HepG2 (cell line): Measurements from ENCODE around the gene OR4C3. TPM values are rescaled to one million over a fixed set of nuclear protein-coding genes. Genes with fewer than 3 reads are reported as not detected.
"Not testable (repeated sequence)": the region's sequence is repeated elsewhere in the genome, so short reads cannot be mapped to it uniquely, and the experiment has no call there.

ENCODE experiments used
- ATAC-seq: fragments of 200-7000 bp; cut with Tn5 transposase; 3 replicates; pipeline ENCODE4 v1.9.1; 2020; ENCODE audit warnings: mild to moderate bottlenecking, moderate library complexity
- Bru-seq: library from RNA; stranded (reverse); fragments of 400-500 nt; gene quantifications from one replicate; lab custom pipeline; 2021; lab: Mats Ljungman, UMichigan
- BruChase-seq, 2 experiments: library from RNA; stranded (reverse); fragments of 400-500 nt; gene quantifications; one replicate each; lab custom pipeline; 2021; lab: Mats Ljungman, UMichigan
- BruUV-seq: library from RNA; stranded (reverse); fragments of 400-500 nt; replicated peaks from 2 replicates; lab custom pipeline; 2021; lab: Mats Ljungman, UMichigan
- CTCF ChIA-PET: fragments of 300-600 bp; formaldehyde crosslinking; extraction: SDS; loops from one replicate; lab custom pipeline; 2021; ENCODE audit warnings: low total read pairs, inconsistent platforms, low intra/inter-chr PET ratio; lab: Yijun Ruan, JAX
- POLR2A ChIA-PET: fragments of 350-600 bp; sonication (Branson Sonifier 250); formaldehyde crosslinking; loops from one replicate; lab custom pipeline; 2020; ENCODE audit warnings: antibody characterized with exemption, inconsistent platforms; lab: Yijun Ruan, JAX
- DNase-seq: peaks from one replicate; pipeline ENCODE4 v3.0.0-alpha.2; 2015; ENCODE audit warnings: low spot score
- FAIRE-seq: peaks from 3 replicates; lab custom pipeline; 2011; peaks lifted over from hg19 to GRCh38; lab: Jason Lieb, UNC
- H2AFZ ChIP-seq: one replicate; pipeline ENCODE4 v1.6.1; 2011; ENCODE audit warnings: low read length, inconsistent platforms
- H3K27ac ChIP-seq: fragments of 300-600 bp; 3 replicates; pipeline ENCODE4 v1.8.0; 2011; ENCODE audit warnings: mixed run types, mild to moderate bottlenecking, mixed read lengths, low read length, inconsistent platforms; ENCODE audit not compliant: insufficient read depth; ENCODE audit errors: extremely low read length
- H3K27me3 ChIP-seq, 2 experiments: fragments of 200-600 bp in 1 of 2; 2 replicates in 1 of 2; 3 replicates in 1 of 2; pipeline versions ENCODE4 v1.6.0 to v1.8.0; 2011; ENCODE audit warnings: low read length in 2 of 2, mild to moderate bottlenecking in 2 of 2, moderate library complexity in 2 of 2, inconsistent platforms in 1 of 2; ENCODE audit not compliant: insufficient read depth in 2 of 2, control insufficient read depth in 1 of 2
- H3K36me3 ChIP-seq, 2 experiments: fragments of 200-600 bp in 1 of 2; replicated peaks in 1 of 2; 2 replicates in 1 of 2; 3 replicates in 1 of 2; pipeline versions ENCODE4 v1.5.1 to v1.8.0; 2011; ENCODE audit warnings: low read length in 2 of 2, inconsistent platforms in 1 of 2; ENCODE audit not compliant: insufficient read depth in 2 of 2, control insufficient read depth in 1 of 2
- H3K4me1 ChIP-seq: 2 replicates; pipeline ENCODE4 v1.5.1; 2012; ENCODE audit warnings: low read length, inconsistent platforms; ENCODE audit not compliant: insufficient read depth
- H3K4me2 ChIP-seq: 2 replicates; pipeline ENCODE4 v1.6.0; 2011; ENCODE audit warnings: low read depth, low read length, inconsistent platforms
- H3K4me3 ChIP-seq, 3 experiments: fragments of 200-600 bp in 1 of 3; sonication (generic), shearing (Covaris generic) in 1 of 3; replicated peaks in 1 of 3; 2 replicates each; pipeline ENCODE4 v1.5.1; 2011 to 2016; ENCODE audit warnings: low read length in 3 of 3, inconsistent platforms in 2 of 3, low read depth in 2 of 3, mild to moderate bottlenecking in 2 of 3, control low read depth in 1 of 3, mixed read lengths in 1 of 3; ENCODE audit not compliant: insufficient read depth in 1 of 3
- H3K79me2 ChIP-seq: one replicate; pipeline ENCODE4 v1.6.1; 2011; ENCODE audit warnings: low read length, inconsistent platforms; ENCODE audit not compliant: insufficient read depth
- H3K9ac ChIP-seq: 2 replicates; pipeline ENCODE4 v1.6.0; 2011; ENCODE audit warnings: mild to moderate bottlenecking, low read depth, low read length, inconsistent platforms; ENCODE audit not compliant: insufficient read depth
- H3K9me3 ChIP-seq: 2 replicates; pipeline ENCODE4 v1.5.1; 2012; ENCODE audit warnings: mild to moderate bottlenecking, low read length
- H4K20me1 ChIP-seq: 2 replicates; pipeline ENCODE4 v1.6.0; 2011; ENCODE audit warnings: inconsistent platforms, mild to moderate bottlenecking, low read length, moderate library complexity; ENCODE audit not compliant: insufficient read depth
- ATM ChIP-seq: fragments of 450-650 bp; IDR thresholded peaks from 2 replicates; pipeline ENCODE4 v1.7.1; 2017; ENCODE audit warnings: mild to moderate bottlenecking, borderline replicate concordance
- GATAD2A ChIP-seq: IDR thresholded peaks from 2 replicates; pipeline ENCODE4 v1.6.1; 2016
- TCF7 ChIP-seq: sonication (generic); IDR thresholded peaks from 2 replicates; pipeline ENCODE4 v1.6.1; 2016; ENCODE audit warnings: antibody characterized with exemption, low read depth
- U2AF2 ChIP-seq: fragments of 200-400 bp; formaldehyde crosslinking; IDR thresholded peaks from 2 replicates; pipeline ENCODE4 v1.6.1; 2017; ENCODE audit warnings: low read depth, mild to moderate bottlenecking, low read length
- ZNF496 ChIP-seq: sonication (generic); formaldehyde crosslinking; IDR thresholded peaks from 2 replicates; pipeline ENCODE4 v1.8.1; 2023; ENCODE audit warnings: mild to moderate bottlenecking, moderate library complexity, missing genetic modification reagents; ENCODE audit not compliant: insufficient replicate concordance
- ZNF510 ChIP-seq: sonication (generic); formaldehyde crosslinking; IDR thresholded peaks from 2 replicates; pipeline ENCODE4 v1.4.0; 2020; ENCODE audit warnings: low read depth, mild to moderate bottlenecking, missing genetic modification reagents
- WGBS: methylation state at CpG from one replicate; pipeline ENCODE4 v1.1.6; 2017; ENCODE audit warnings: low lambda C conversion rate; 5-methylcytosine and 5-hydroxymethylcytosine counted together
- in situ Hi-C: cut with HindIII; loops from 2 replicates; pipeline ENCODE4 v1.10.0; 2017; ENCODE audit warnings: low pct_unique_long_range_greater_than_20kb; ENCODE audit not compliant: extremely low pct_ligation_motif_present
- intact Hi-C: fragments of 100-400 bp; cut with micrococcal nuclease; formaldehyde crosslinking; loops from one replicate; pipeline ENCODE4 v1.10.0; 2022; ENCODE audit not compliant: unreplicated experiment
- long read RNA-seq, 2 experiments: library from RNA in 1 of 2; library from polyadenylated mRNA in 1 of 2; stranded (forward) in 1 of 2; unstranded in 1 of 2; transcript quantifications; one replicate each; pipeline ENCODE4 v2.0.0, GENCODE V29; 2019 to 2022
- polyA minus RNA-seq, 3 experiments: library from RNA; depleted of rRNA, polyadenylated mRNA; stranded (reverse); fragments of >200 nt; gene quantifications; 2 replicates each; pipeline ENCODE4 v1.2.3, GENCODE V29; 2011; ENCODE audit warnings: low replicate concordance in 1 of 3
- polyA plus RNA-seq, 8 experiments: library from polyadenylated mRNA; depleted of rRNA in 3 of 8; stranded (reverse) in 7 of 8; unstranded in 1 of 8; fragments of >200 nt; fragmentation: Illumina TruSeq in 4 of 8; extraction: Trizol in 4 of 8; gene quantifications; 2 replicates each; pipeline versions ENCODE4 v1.2.1 to v1.2.3, GENCODE V29; 2011 to 2016; ENCODE audit warnings: low read depth in 4 of 8, missing spikeins in 1 of 8, mixed read lengths in 1 of 8; ENCODE audit not compliant: insufficient read depth in 1 of 8
- total RNA-seq, 5 experiments: library from RNA; depleted of rRNA; stranded (reverse); fragments of >200 nt; fragmentation: Illumina TruSeq; extraction: Trizol; gene quantifications; 2 replicates each; pipeline ENCODE4 v1.2.3, GENCODE V29; 2016; ENCODE audit warnings: low read depth in 1 of 5
- TF ChIP-seq, protein P1 (sequence below): sonication (generic); formaldehyde crosslinking; IDR thresholded peaks from 2 replicates; pipeline ENCODE4 v1.4.0; 2020; ENCODE audit warnings: mild to moderate bottlenecking, missing genetic modification reagents

Gene OR4C3
- total RNA-seq (2016; rRNA removed; fragmentation: Illumina TruSeq; extraction: Trizol) (not detected in 2 replicates), polyA plus RNA-seq (2011; rRNA removed) (not detected in 2 replicates), polyA minus RNA-seq (2011; rRNA and poly(A)+ RNA removed; ENCODE audit: low replicate concordance) (not detected in 2 replicates), Bru-seq, nascent RNA (not detected), BruChase-seq, experiment 1, labeled RNA remaining after a 6-hour chase (not detected), BruChase-seq, experiment 2, labeled RNA remaining after a 2-hour chase (not detected)
- not detected in 2 replicates for total RNA-seq (2016; cell fraction: cytosol; rRNA removed; fragmentation: Illumina TruSeq; extraction: Trizol; ENCODE audit: low read depth)
- total RNA-seq (2016; cell fraction: insoluble cytoplasmic fraction; rRNA removed; fragmentation: Illumina TruSeq; extraction: Trizol) = not detected in 2 replicates
- not detected in 2 replicates for total RNA-seq (2016; cell fraction: membrane; rRNA removed; fragmentation: Illumina TruSeq; extraction: Trizol)
- not detected in 2 replicates for total RNA-seq (2016; cell fraction: nucleus; rRNA removed; fragmentation: Illumina TruSeq; extraction: Trizol)
- polyA plus RNA-seq (2011; cell fraction: cytosol; rRNA removed) = not detected in 2 replicates
- polyA plus RNA-seq (2011; cell fraction: nucleus; rRNA removed) = not detected in 2 replicates
- polyA plus RNA-seq (2012) = not detected in 2 replicates
- polyA plus RNA-seq (2016; cell fraction: cytosol; fragmentation: Illumina TruSeq; extraction: Trizol; ENCODE audit: low read depth) = not detected in 2 replicates
- polyA plus RNA-seq (2016; cell fraction: insoluble cytoplasmic fraction; fragmentation: Illumina TruSeq; extraction: Trizol; ENCODE audit: low read depth) = not detected in 2 replicates
- polyA plus RNA-seq (2016; cell fraction: membrane; fragmentation: Illumina TruSeq; extraction: Trizol; ENCODE audit: low read depth) = not detected in 2 replicates
- not detected in 2 replicates for polyA plus RNA-seq (2016; cell fraction: nucleus; fragmentation: Illumina TruSeq; extraction: Trizol; ENCODE audit: insufficient read depth, low read depth)
- polyA minus RNA-seq (2011; cell fraction: cytosol; rRNA and poly(A)+ RNA removed) = not detected in 2 replicates
- not detected in 2 replicates for polyA minus RNA-seq (2011; cell fraction: nucleus; rRNA and poly(A)+ RNA removed)
- long read RNA-seq, experiment 1 = 0 reads
- long read RNA-seq, experiment 2 = 0 reads

- H3K4me3 ChIP-seq, BruUV-seq, H3K4me2 ChIP-seq, intact Hi-C loops, H3K4me1 ChIP-seq, H4K20me1 ChIP-seq, H3K27ac ChIP-seq, H3K36me3 ChIP-seq, ATAC-seq, in situ Hi-C loops, FAIRE-seq, CTCF ChIA-PET, H3K27me3 ChIP-seq, H3K9me3 ChIP-seq, H2AFZ ChIP-seq, H3K79me2 ChIP-seq, H3K9ac ChIP-seq, POLR2A ChIA-PET, DNase-seq: not testable (repeated sequence)
Observed at GRCh38 chr11:48324620-48325019, at the start of gene OR4C3. OR4C3 (plus strand) TSS chr11:48324920; CDS start chr11:48325022, 102 bp downstream.

DNA sequence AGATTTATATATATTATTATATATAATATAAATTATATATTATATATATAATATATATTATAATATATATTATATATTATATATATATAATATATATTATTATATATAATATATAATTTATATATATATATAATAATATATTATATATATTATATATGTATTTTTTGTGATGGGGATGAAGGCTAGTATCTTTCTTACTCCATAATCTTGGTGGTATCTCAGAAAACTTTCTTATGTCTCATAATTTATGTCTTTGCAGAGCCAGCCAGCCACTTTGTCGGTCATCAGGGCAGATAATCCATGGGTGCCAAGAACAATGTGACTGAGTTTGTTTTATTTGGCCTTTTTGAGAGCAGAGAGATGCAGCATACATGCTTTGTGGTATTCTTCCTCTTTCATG lies 18.8 kb upstream of the OR4C3 start, which contains the start of gene OR4S1:
OR4S1 (plus strand) TSS at position 301 of the 400 bp plus-strand sequence; CDS start at position 301, 0 bp downstream.
- no TSS peak for BruUV-seq
- Histone ChIP-seq H3K9ac (no peak within 1 kb of the TSS), H3K79me2 (no peaks in the 10 kb centered on the region), H3K9me3 (no peaks in the 10 kb centered on the region), H3K27ac (no peak within 1 kb of the TSS), H3K4me1 (no peaks in the 10 kb centered on the region), H3K4me2 (no peak within 1 kb of the TSS), H3K36me3 (no peaks in the 10 kb centered on the region), H4K20me1 (no peaks in the 10 kb centered on the region), H3K27me3 (no peaks in the 10 kb centered on the region; a peak in 1 of 5 replicates), H3K4me3 (no peak within 1 kb of the TSS), H2AFZ (no peak within 1 kb of the TSS)
- ATAC-seq (no peak), DNase-seq (no peak), FAIRE-seq (no peak)
- in situ Hi-C loops (no loop called here), intact Hi-C loops (loop anchor here (5.0 kb wide), 1 partner anchor 1221 kb away; no protein-coding TSS in a partner anchor)
- ChIA-PET POLR2A (no interaction called here), CTCF (no interaction called here)
- 0% methylated on average over 1 of the region's 1 CpG for WGBS
- TF ChIP-seq U2AF2 (no peak), TCF7 (no peak), GATAD2A (no peak), ZNF496 (CRISPR knock-in tag) (no peak), ZNF510 (CRISPR knock-in tag) (no peak), ATM (no peak)
- TF ChIP-seq, protein P1, sequence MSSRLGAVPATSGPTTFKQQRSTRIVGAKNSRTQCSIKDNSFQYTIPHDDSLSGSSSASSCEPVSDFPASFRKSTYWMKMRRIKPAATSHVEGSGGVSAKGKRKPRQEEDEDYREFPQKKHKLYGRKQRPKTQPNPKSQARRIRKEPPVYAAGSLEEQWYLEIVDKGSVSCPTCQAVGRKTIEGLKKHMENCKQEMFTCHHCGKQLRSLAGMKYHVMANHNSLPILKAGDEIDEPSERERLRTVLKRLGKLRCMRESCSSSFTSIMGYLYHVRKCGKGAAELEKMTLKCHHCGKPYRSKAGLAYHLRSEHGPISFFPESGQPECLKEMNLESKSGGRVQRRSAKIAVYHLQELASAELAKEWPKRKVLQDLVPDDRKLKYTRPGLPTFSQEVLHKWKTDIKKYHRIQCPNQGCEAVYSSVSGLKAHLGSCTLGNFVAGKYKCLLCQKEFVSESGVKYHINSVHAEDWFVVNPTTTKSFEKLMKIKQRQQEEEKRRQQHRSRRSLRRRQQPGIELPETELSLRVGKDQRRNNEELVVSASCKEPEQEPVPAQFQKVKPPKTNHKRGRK (CRISPR knock-in tag) = no peak
